HepG2 (cell line): ENCODE measurements around the gene STRADB. TPM values are rescaled to one million over a fixed set of nuclear protein-coding genes. Genes with fewer than 3 reads are reported as not detected.

ENCODE experiments used
- GPBP1L1 ChIP-seq: sonication (generic); formaldehyde crosslinking; IDR thresholded peaks from 2 replicates; pipeline ENCODE4 v1.5.0; 2020; ENCODE audit warnings: mild to moderate bottlenecking, missing genetic modification reagents
- KDM1A ChIP-seq: IDR thresholded peaks from 2 replicates; pipeline ENCODE4 v1.6.1; 2016; ENCODE audit warnings: missing compliant biosample characterization
- KIAA2018 ChIP-seq: sonication (generic); formaldehyde crosslinking; IDR thresholded peaks from 2 replicates; pipeline ENCODE4 v1.5.0; 2020; ENCODE audit warnings: mild to moderate bottlenecking, missing genetic modification reagents, borderline replicate concordance
- KLF9 ChIP-seq: IDR thresholded peaks from 2 replicates; pipeline ENCODE4 v1.6.1; 2016; ENCODE audit warnings: low read depth
- PBX2 ChIP-seq: IDR thresholded peaks from 2 replicates; pipeline ENCODE4 v1.6.1; 2016; ENCODE audit warnings: control low read depth
- POLR2AphosphoS2 ChIP-seq: IDR thresholded peaks from 2 replicates; pipeline ENCODE4 v1.6.1; 2011; ENCODE audit warnings: low read depth, low read length, improper control_type of control experiment
- PRMT3 ChIP-seq: sonication (generic); formaldehyde crosslinking; IDR thresholded peaks from 2 replicates; pipeline ENCODE4 v1.8.1; 2022; ENCODE audit warnings: low read depth, mild to moderate bottlenecking, moderate library complexity, missing genetic modification reagents, borderline replicate concordance
- SKI ChIP-seq: fragments of 450-650 bp; IDR thresholded peaks from one replicate; pipeline ENCODE4 v1.6.1; 2018; ENCODE audit warnings: mild to moderate bottlenecking; ENCODE audit not compliant: partially characterized antibody
- TRIM22 ChIP-seq: fragments of 450-650 bp; IDR thresholded peaks from 2 replicates; pipeline ENCODE4 v1.6.1; 2017
- ZBTB1 ChIP-seq: sonication (generic); formaldehyde crosslinking; IDR thresholded peaks from 2 replicates; pipeline ENCODE4 v1.4.0; 2020; ENCODE audit warnings: missing genetic modification reagents, borderline replicate concordance
- ZBTB2 ChIP-seq: sonication (generic); formaldehyde crosslinking; IDR thresholded peaks from 2 replicates; pipeline ENCODE4 v1.8.0; 2022; ENCODE audit warnings: low read depth, missing genetic modification reagents
- ZNF235 ChIP-seq: sonication (generic); formaldehyde crosslinking; IDR thresholded peaks from 2 replicates; pipeline ENCODE4 v1.8.1; 2023; ENCODE audit warnings: mild to moderate bottlenecking, missing genetic modification reagents, borderline replicate concordance
- ZNF343 ChIP-seq: sonication (generic); formaldehyde crosslinking; IDR thresholded peaks from 2 replicates; pipeline ENCODE4 v1.4.0; 2020; ENCODE audit warnings: mild to moderate bottlenecking, missing genetic modification reagents
- ZNF367 ChIP-seq: sonication (generic); formaldehyde crosslinking; IDR thresholded peaks from 2 replicates; pipeline ENCODE4 v1.4.0; 2020; ENCODE audit warnings: missing genetic modification reagents, borderline replicate concordance
- ZNF546 ChIP-seq: sonication (generic); formaldehyde crosslinking; conservative IDR thresholded peaks from 2 replicates; pipeline ENCODE4 v1.8.1; 2023; ENCODE audit warnings: mild to moderate bottlenecking, missing genetic modification reagents
- polyA plus RNA-seq, 8 experiments: library from polyadenylated mRNA; depleted of rRNA in 3 of 8; stranded (reverse) in 7 of 8; unstranded in 1 of 8; fragments of >200 nt; fragmentation: Illumina TruSeq in 4 of 8; extraction: Trizol in 4 of 8; gene quantifications; 2 replicates each; pipeline versions ENCODE4 v1.2.1 to v1.2.3, GENCODE V29; 2011 to 2016; ENCODE audit warnings: low read depth in 4 of 8, missing spikeins in 1 of 8, mixed read lengths in 1 of 8; ENCODE audit not compliant: insufficient read depth in 1 of 8
- total RNA-seq, 5 experiments: library from RNA; depleted of rRNA; stranded (reverse); fragments of >200 nt; fragmentation: Illumina TruSeq; extraction: Trizol; gene quantifications; 2 replicates each; pipeline ENCODE4 v1.2.3, GENCODE V29; 2016; ENCODE audit warnings: low read depth in 1 of 5

The STRADB gene
- total and polyA plus RNA-seq, 2 of the 13 experiments (the other 11 are each of a cell fraction or from before 2014, with no cell fraction given): 34.1 to 66.6 TPM

GRCh38 chr2:201452058-201452921, 750 bp downstream of the STRADB start (continued):
- TF ChIP-seq ZBTB1 (no peak; the same call in 1 of the 2 replicates), PBX2 (CRISPR knock-in tag) (no peak), ZNF546 (CRISPR knock-in tag) (peak; percentile 88), KIAA2018 (CRISPR knock-in tag) (no peak), ZNF367 (CRISPR knock-in tag) (peak; percentile 53; the same call in 1 of the 2 replicates), TRIM22 (no peak), ZNF343 (CRISPR knock-in tag) (no peak), GPBP1L1 (no peak), KDM1A (CRISPR knock-in tag) (no peak), ZBTB2 (CRISPR knock-in tag) (no peak), KLF9 (CRISPR knock-in tag) (no peak), SKI (no peak), POLR2AphosphoS2 (no peak), PRMT3 (CRISPR knock-in tag) (no peak; the same call in 1 of the 2 replicates), ZNF235 (CRISPR knock-in tag) (0 out of 2 replicates have a peak, but pooled peaks have one; percentile 8)
